Smooth muscle cell (in vitro differentiated cells): ENCODE results near the gene IL19. TPM values are rescaled to one million over a fixed set of nuclear protein-coding genes. Genes with fewer than 3 reads are reported as not detected.
"Not testable (repeated sequence)": the region's sequence is repeated elsewhere in the genome, so short reads cannot be mapped to it uniquely, and the experiment has no call there.

Experiments used
- DNase-seq: peaks from one replicate; lab custom pipeline; 2025; ENCODE audit not compliant: unreplicated experiment; lab: John Stamatoyannopoulos, UW
- H2AFZ ChIP-seq: fragments of 200-600 bp; sonication (generic); 2 replicates; pipeline ENCODE4 v1.6.0; 2016; ENCODE audit warnings: antibody characterized with exemption, low read depth, mild to moderate bottlenecking
- H3F3A ChIP-seq: fragments of 200-600 bp; sonication (generic); 2 replicates; pipeline ENCODE4 v1.6.0; 2017; ENCODE audit warnings: antibody characterized with exemption, low read depth
- H3K27ac ChIP-seq: fragments of 200-600 bp; sonication (generic); 2 replicates; pipeline ENCODE4 v1.5.1; 2016; ENCODE audit warnings: low read depth, mild to moderate bottlenecking
- H3K27me3 ChIP-seq: fragments of 200-600 bp; sonication (generic); 2 replicates; pipeline ENCODE4 v1.6.1; 2016; ENCODE audit warnings: low read depth, mild to moderate bottlenecking
- H3K36me3 ChIP-seq: fragments of 200-600 bp; sonication (generic); 2 replicates; pipeline ENCODE4 v1.5.1; 2016; ENCODE audit warnings: low read depth
- H3K4me1 ChIP-seq: fragments of 200-600 bp; sonication (generic); 2 replicates; pipeline ENCODE4 v1.5.1; 2016; ENCODE audit warnings: low read depth
- H3K4me2 ChIP-seq: fragments of 200-600 bp; sonication (generic); 2 replicates; pipeline ENCODE4 v1.6.0; 2016; ENCODE audit warnings: mild to moderate bottlenecking
- H3K4me3 ChIP-seq: fragments of 200-600 bp; sonication (generic); 2 replicates; pipeline ENCODE4 v1.5.1; 2016; ENCODE audit warnings: mild to moderate bottlenecking
- H3K79me2 ChIP-seq: fragments of 200-600 bp; sonication (generic); 2 replicates; pipeline ENCODE4 v1.6.0; 2016; ENCODE audit warnings: low read depth, mild to moderate bottlenecking
- H3K9ac ChIP-seq: fragments of 200-600 bp; sonication (generic); 2 replicates; pipeline ENCODE4 v1.6.0; 2016; ENCODE audit warnings: low read depth
- H3K9me3 ChIP-seq: fragments of 200-600 bp; sonication (generic); replicated peaks from 2 replicates; pipeline ENCODE4 v1.5.1; 2016; ENCODE audit warnings: low read depth
- H4K20me1 ChIP-seq: fragments of 200-600 bp; sonication (generic); 2 replicates; pipeline ENCODE4 v1.6.0; 2016; ENCODE audit warnings: low read depth
- CTCF ChIP-seq: fragments of 200-600 bp; sonication (generic); IDR thresholded peaks from 2 replicates; pipeline ENCODE4 v1.5.1; 2017; ENCODE audit warnings: borderline replicate concordance, mild to moderate bottlenecking, antibody characterized with exemption; ENCODE audit not compliant: insufficient read depth, poor library complexity, severe bottlenecking
- WGBS: methylation state at CpG from one replicate; pipeline ENCODE4 v1.1.7; 2016; ENCODE audit warnings: low lambda C conversion rate; 5-methylcytosine and 5-hydroxymethylcytosine counted together
- polyA plus RNA-seq: library from polyadenylated mRNA; unstranded; fragments of >200 nt; fragmentation: Nextera tagmentation; extraction: Ambion mirVana; gene quantifications from 2 replicates; pipeline ENCODE4 v1.2.1, GENCODE V29; 2016
- total RNA-seq: library from RNA; depleted of rRNA; stranded (reverse); fragments of >200 nt; gene quantifications from 2 replicates; pipeline ENCODE4 v1.2.3, GENCODE V29; 2014

IL19 gene
- total and polyA plus RNA-seq, 2 experiments from 2014 or later, result 0.35 TPM; not detected in 1

GRCh38 chr1:206853696-206854095 lies 83.1 kb downstream of the IL19 start:
- not testable (repeated sequence) for H3K27ac ChIP-seq, H3K9me3 ChIP-seq, H3F3A ChIP-seq, H3K4me2 ChIP-seq, H4K20me1 ChIP-seq, H3K36me3 ChIP-seq, DNase-seq, H3K79me2 ChIP-seq, H2AFZ ChIP-seq, H3K4me1 ChIP-seq, H3K9ac ChIP-seq, H3K27me3 ChIP-seq, H3K4me3 ChIP-seq

- Histone ChIP-seq H3K79me2 (no peaks in the 10 kb centered on the region), H3K4me3 (no peak overlapping the region), H3K4me2 (no peak overlapping the region), H3K36me3 (no peaks in the 10 kb centered on the region), H3K9me3 (no peaks in the 10 kb centered on the region), H3F3A (no peaks in the 10 kb centered on the region), H3K9ac (no peak overlapping the region), H3K4me1 (no peaks in the 10 kb centered on the region), H2AFZ (no peak overlapping the region), H3K27me3 (peaks cover under 1% of the 10 kb centered on the region), H3K27ac (no peak overlapping the region), H4K20me1 (no peaks in the 10 kb centered on the region)
- WGBS, result 76% methylated on average over 3 of the region's 3 CpGs
- no peak for TF ChIP-seq CTCF
- DNase-seq, result no peak
Observed at GRCh38 chr1:206854401-206855129, 84.0 kb downstream of the IL19 start.

- Histone ChIP-seq H3K9me3 (no peaks in the 10 kb centered on the region), H3K9ac (no peak overlapping the region), H3K4me3 (no peak overlapping the region), H3K79me2 (no peaks in the 10 kb centered on the region), H3K4me1 (no peaks in the 10 kb centered on the region), H3K36me3 (no peaks in the 10 kb centered on the region), H4K20me1 (no peaks in the 10 kb centered on the region), H3K27ac (no peak overlapping the region), H3K27me3 (peaks cover 7% of the 10 kb centered on the region), H3F3A (no peaks in the 10 kb centered on the region), H3K4me2 (no peak overlapping the region), H2AFZ (no peak overlapping the region)
- TF ChIP-seq CTCF, result no peak
- WGBS, result 95% methylated on average over 2 of the region's 2 CpGs
- no peak for DNase-seq
Observed at GRCh38 chr1:206855859-206856258, 85.3 kb downstream of the IL19 start.

- H3K9me3 ChIP-seq, result no peaks in the 10 kb centered on the region
- no peaks in the 10 kb centered on the region for H3F3A ChIP-seq
- no peaks in the 10 kb centered on the region for H3K4me1 ChIP-seq
- H3K27me3 ChIP-seq, result peaks cover 16% of the 10 kb centered on the region
- DNase-seq, result no peak
- no peak overlapping the region for H3K27ac ChIP-seq
- no peak overlapping the region for H3K4me3 ChIP-seq
- no peak for TF ChIP-seq CTCF
- H4K20me1 ChIP-seq, result no peaks in the 10 kb centered on the region
- H3K79me2 ChIP-seq, result no peaks in the 10 kb centered on the region
- no peaks in the 10 kb centered on the region for H3K36me3 ChIP-seq
- H2AFZ ChIP-seq, result no peak overlapping the region
- 91% methylated on average over 5 of the region's 5 CpGs for WGBS
- no peak overlapping the region for H3K9ac ChIP-seq
- no peak overlapping the region for H3K4me2 ChIP-seq
Observed at GRCh38 chr1:206856674-206857464, 86.3 kb downstream of the IL19 start.
